K562 (cell line): ENCODE measurements around the gene FAM117B. TPM values are rescaled to one million over a fixed set of nuclear protein-coding genes. Genes with fewer than 3 reads are reported as not detected.
A peak's percentile ranks its signal among the peaks of the same experiment; 100 is the strongest.

Experiments used
- ADNP ChIP-seq: fragments of 200-800 bp; sonication (Bioruptor generic); IDR thresholded peaks from 2 replicates; pipeline ENCODE4 v1.6.1; 2016; ENCODE audit warnings: missing genetic modification characterization, missing compliant biosample characterization
- ARID2 ChIP-seq: fragments of 450-650 bp; IDR thresholded peaks from 2 replicates; pipeline ENCODE4 v1.6.1; 2017; ENCODE audit warnings: antibody characterized with exemption, mild to moderate bottlenecking
- BCOR ChIP-seq: fragments of 450-650 bp; IDR thresholded peaks from 2 replicates; pipeline ENCODE4 v1.6.1; 2016
- E4F1 ChIP-seq: fragments of 250-450 bp; sonication (Bioruptor Pico); IDR thresholded peaks from 2 replicates; pipeline ENCODE4 v1.5.0; 2021; ENCODE audit warnings: mild to moderate bottlenecking, borderline replicate concordance
- ELF2 ChIP-seq: fragments of 250-450 bp; sonication (Bioruptor Pico); IDR thresholded peaks from 2 replicates; pipeline ENCODE4 v1.5.0; 2021; ENCODE audit warnings: mild to moderate bottlenecking
- FOXJ3 ChIP-seq: sonication (generic); formaldehyde crosslinking; IDR thresholded peaks from 2 replicates; pipeline ENCODE4 v1.4.0; 2020; ENCODE audit warnings: mild to moderate bottlenecking, missing genetic modification reagents
- HNRNPL ChIP-seq: fragments of 200-400 bp; formaldehyde crosslinking; IDR thresholded peaks from 2 replicates; pipeline ENCODE4 v1.6.1; 2017; ENCODE audit warnings: low read depth, mild to moderate bottlenecking, low read length
- KDM1A ChIP-seq, 2 experiments: fragments of 450-650 bp; IDR thresholded peaks; 2 replicates each; pipeline ENCODE4 v1.6.1; 2016; ENCODE audit warnings: mild to moderate bottlenecking in 2 of 2
- KLF6 ChIP-seq: fragments of 250-450 bp; sonication (Bioruptor Pico); IDR thresholded peaks from 2 replicates; pipeline ENCODE4 v1.4.0; 2020; ENCODE audit warnings: mild to moderate bottlenecking, moderate library complexity, borderline replicate concordance
- PBX2 ChIP-seq, 2 experiments: IDR thresholded peaks in 1 of 2; conservative IDR thresholded peaks in 1 of 2; 2 replicates each; pipeline ENCODE4 v1.6.1; 2016; ENCODE audit warnings: low read depth in 2 of 2, mild to moderate bottlenecking in 1 of 2, missing compliant biosample characterization in 1 of 2, missing genetic modification characterization in 1 of 2, moderate library complexity in 1 of 2
- RBM25 ChIP-seq: fragments of 200-400 bp; formaldehyde crosslinking; IDR thresholded peaks from 2 replicates; pipeline ENCODE4 v1.6.1; 2018; ENCODE audit warnings: low read length, low read depth, moderate library complexity; ENCODE audit not compliant: severe bottlenecking
- SOX6 ChIP-seq: fragments of 450-650 bp; IDR thresholded peaks from 2 replicates; pipeline ENCODE4 v1.6.1; 2014; ENCODE audit warnings: mild to moderate bottlenecking
- SRF ChIP-seq, 2 experiments: fragments of 250-450, 450-650 bp in 1 of 2; sonication (Bioruptor Pico) in 1 of 2; sonication (generic) in 1 of 2; formaldehyde crosslinking; IDR thresholded peaks; 2 replicates each; pipeline versions ENCODE4 v1.5.0 to v1.5.1; 2020 to 2022; ENCODE audit warnings: mild to moderate bottlenecking in 1 of 2, missing genetic modification reagents in 1 of 2
- TEAD4 ChIP-seq, 2 experiments: sonication (generic) in 1 of 2; formaldehyde crosslinking in 1 of 2; IDR thresholded peaks; 2 replicates each; pipeline versions ENCODE4 v1.6.1 to v1.8.0; 2012 to 2022; ENCODE audit warnings: borderline replicate concordance in 1 of 2, inconsistent platforms in 1 of 2, low read length in 1 of 2, mild to moderate bottlenecking in 1 of 2, missing genetic modification reagents in 1 of 2
- TRIM28 ChIP-seq: fragments of 450-650 bp; IDR thresholded peaks from 2 replicates; pipeline ENCODE4 v1.6.1; 2017
- ZNF12 ChIP-seq: sonication (generic); formaldehyde crosslinking; IDR thresholded peaks from 2 replicates; pipeline ENCODE4 v1.4.0; 2020; ENCODE audit warnings: mild to moderate bottlenecking, missing genetic modification reagents
- ZNF280A ChIP-seq: fragments of 450-650 bp; IDR thresholded peaks from 2 replicates; pipeline ENCODE4 v1.6.1; 2018; ENCODE audit warnings: mild to moderate bottlenecking, low read depth; ENCODE audit not compliant: partially characterized antibody
- ZNF75A ChIP-seq: fragments of 450-650 bp; formaldehyde crosslinking; IDR thresholded peaks from 2 replicates; pipeline ENCODE4 v1.4.0; 2020; ENCODE audit warnings: mild to moderate bottlenecking
- polyA plus RNA-seq, 8 experiments: library from polyadenylated mRNA; depleted of rRNA in 4 of 8; stranded (reverse) in 5 of 8; unstranded in 3 of 8; fragments of >200 nt; fragmentation: Nextera tagmentation in 2 of 8; fragmentation: Illumina TruSeq in 1 of 8; extraction: Ambion mirVana in 2 of 8; extraction: Trizol in 1 of 8; gene quantifications; 2 replicates each; pipeline versions ENCODE4 v1.2.1 to v1.2.3, GENCODE V29; 2011 to 2014; ENCODE audit warnings: inconsistent platforms in 1 of 8, missing spikeins in 1 of 8
- total RNA-seq, 7 experiments: library from RNA; depleted of rRNA in 6 of 7; stranded (reverse); fragments of >200 nt in 6 of 7; fragmentation: Illumina TruSeq in 2 of 7; extraction: Trizol in 2 of 7; gene quantifications; 2 replicates each; pipeline versions ENCODE4 v1.2.1 to v1.2.3, GENCODE V29; 2011 to 2021; ENCODE audit warnings: low replicate concordance in 1 of 7
- TF ChIP-seq, protein P1 (sequence below): fragments of 450-650 bp; IDR thresholded peaks from 2 replicates; pipeline ENCODE4 v1.7.0; 2016; ENCODE audit warnings: borderline replicate concordance

FAM117B gene
- total and polyA plus RNA-seq, 9 of the 15 experiments (the other 6 are each of a cell fraction or from before 2014, with no cell fraction given), result 1.6 to 5.2 (median 2.6) TPM

GRCh38 chr2:202634556-202635427 is at the start of gene FAM117B (continued):
- no peak for TF ChIP-seq PBX2 (CRISPR knock-in tag; IDR thresholded peaks at IDR 0.05; ENCODE audit: low read depth)
- no peak for TF ChIP-seq PBX2 (tag; conservative IDR thresholded peaks at IDR 0.05; ENCODE audit: low read depth)
- no peak for TF ChIP-seq TEAD4 (IDR thresholded peaks at IDR 0.05; ENCODE audit: low read length)
- TF ChIP-seq TEAD4 (CRISPR knock-in tag; IDR thresholded peaks at IDR 0.05; ENCODE audit: borderline replicate concordance), result no peak
- no peak for TF ChIP-seq TRIM28
- TF ChIP-seq BCOR, result no peak
- TF ChIP-seq HNRNPL, result no peak
- TF ChIP-seq KLF6 (CRISPR knock-in tag), result no peak
- no peak for TF ChIP-seq FOXJ3 (CRISPR knock-in tag)
- peak; percentile 99 for TF ChIP-seq ARID2
- no peak for TF ChIP-seq ELF2 (CRISPR knock-in tag)
- TF ChIP-seq ZNF12, result no peak
- TF ChIP-seq SRF (CRISPR knock-in tag; IDR thresholded peaks at IDR 0.05), result no peak
- no peak for TF ChIP-seq ADNP (tag)
- TF ChIP-seq ZNF75A, result no peak
- TF ChIP-seq RBM25, result peak; percentile 87
- peak in 1 of 2 experiments; percentile 100; a peak in 2 of 4 replicates for TF ChIP-seq KDM1A (IDR thresholded peaks at IDR 0.05)
- TF ChIP-seq E4F1 (CRISPR knock-in tag), result no peak
- TF ChIP-seq SOX6, result no peak
- TF ChIP-seq, protein P1, sequence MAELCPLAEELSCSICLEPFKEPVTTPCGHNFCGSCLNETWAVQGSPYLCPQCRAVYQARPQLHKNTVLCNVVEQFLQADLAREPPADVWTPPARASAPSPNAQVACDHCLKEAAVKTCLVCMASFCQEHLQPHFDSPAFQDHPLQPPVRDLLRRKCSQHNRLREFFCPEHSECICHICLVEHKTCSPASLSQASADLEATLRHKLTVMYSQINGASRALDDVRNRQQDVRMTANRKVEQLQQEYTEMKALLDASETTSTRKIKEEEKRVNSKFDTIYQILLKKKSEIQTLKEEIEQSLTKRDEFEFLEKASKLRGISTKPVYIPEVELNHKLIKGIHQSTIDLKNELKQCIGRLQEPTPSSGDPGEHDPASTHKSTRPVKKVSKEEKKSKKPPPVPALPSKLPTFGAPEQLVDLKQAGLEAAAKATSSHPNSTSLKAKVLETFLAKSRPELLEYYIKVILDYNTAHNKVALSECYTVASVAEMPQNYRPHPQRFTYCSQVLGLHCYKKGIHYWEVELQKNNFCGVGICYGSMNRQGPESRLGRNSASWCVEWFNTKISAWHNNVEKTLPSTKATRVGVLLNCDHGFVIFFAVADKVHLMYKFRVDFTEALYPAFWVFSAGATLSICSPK, result no peak
- no peak for TF ChIP-seq ZNF280A
